ENCODE data around the gene SLC6A7. TPM values are rescaled to one million over a fixed set of nuclear protein-coding genes. Genes with fewer than 3 reads are reported as not detected.

Gene SLC6A7
- total and polyA plus RNA-seq, 2 donors from 2014 or later: not detected

DNA sequence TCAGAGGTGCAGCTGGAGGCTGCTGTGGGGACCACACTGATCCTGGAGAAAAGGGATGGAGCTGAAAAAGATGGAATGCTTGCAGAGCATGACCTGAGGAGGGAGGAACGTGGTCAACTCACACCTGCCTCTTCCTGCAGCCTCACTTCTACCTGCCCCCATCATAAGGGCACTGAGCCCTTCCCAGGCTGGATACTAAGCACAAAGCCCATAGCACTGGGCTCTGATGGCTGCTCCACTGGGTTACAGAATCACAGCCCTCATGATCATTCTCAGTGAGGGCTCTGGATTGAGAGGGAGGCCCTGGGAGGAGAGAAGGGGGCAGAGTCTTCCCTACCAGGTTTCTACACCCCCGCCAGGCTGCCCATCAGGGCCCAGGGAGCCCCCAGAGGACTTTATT lies 5.9 kb upstream of the SLC6A7 start:
- no peaks in the 10 kb centered on the region for H3K36me3 ChIP-seq (ENCODE audit: control insufficient read depth in 2 of 3, insufficient read depth in 3 of 3, low read length in 3 of 3)
- H3K27ac ChIP-seq (ENCODE audit: low read depth in 2 of 2, low read length in 2 of 2): no peak overlapping the region
- intact Hi-C loops (cut with DNase I): no loop called here
- no peaks in the 10 kb centered on the region for H3K9me3 ChIP-seq (ENCODE audit: control insufficient read depth in 2 of 3, insufficient read depth in 1 of 3, low read length in 3 of 3)
- no peak overlapping the region for H3K4me3 ChIP-seq (ENCODE audit: low read length in 3 of 3)
- H3K9ac ChIP-seq (ENCODE audit: low read length in 3 of 3): no peak overlapping the region
- DNase-seq: no peak
- no peak for FAIRE-seq
- H3K4me1 ChIP-seq (ENCODE audit: control insufficient read depth in 2 of 3, insufficient read depth in 2 of 3, low read depth in 1 of 3, low read length in 3 of 3): peaks cover 0 to 16% (median 2%) of the 10 kb centered on the region in 3 donors
- no peaks in the 10 kb centered on the region for H3K27me3 ChIP-seq (ENCODE audit: control insufficient read depth, insufficient read depth, low read length)
- TF ChIP-seq CTCF (IDR thresholded peaks at IDR 0.05; ENCODE audit: borderline replicate concordance, extremely low read depth, insufficient read depth): no peak

DNA sequence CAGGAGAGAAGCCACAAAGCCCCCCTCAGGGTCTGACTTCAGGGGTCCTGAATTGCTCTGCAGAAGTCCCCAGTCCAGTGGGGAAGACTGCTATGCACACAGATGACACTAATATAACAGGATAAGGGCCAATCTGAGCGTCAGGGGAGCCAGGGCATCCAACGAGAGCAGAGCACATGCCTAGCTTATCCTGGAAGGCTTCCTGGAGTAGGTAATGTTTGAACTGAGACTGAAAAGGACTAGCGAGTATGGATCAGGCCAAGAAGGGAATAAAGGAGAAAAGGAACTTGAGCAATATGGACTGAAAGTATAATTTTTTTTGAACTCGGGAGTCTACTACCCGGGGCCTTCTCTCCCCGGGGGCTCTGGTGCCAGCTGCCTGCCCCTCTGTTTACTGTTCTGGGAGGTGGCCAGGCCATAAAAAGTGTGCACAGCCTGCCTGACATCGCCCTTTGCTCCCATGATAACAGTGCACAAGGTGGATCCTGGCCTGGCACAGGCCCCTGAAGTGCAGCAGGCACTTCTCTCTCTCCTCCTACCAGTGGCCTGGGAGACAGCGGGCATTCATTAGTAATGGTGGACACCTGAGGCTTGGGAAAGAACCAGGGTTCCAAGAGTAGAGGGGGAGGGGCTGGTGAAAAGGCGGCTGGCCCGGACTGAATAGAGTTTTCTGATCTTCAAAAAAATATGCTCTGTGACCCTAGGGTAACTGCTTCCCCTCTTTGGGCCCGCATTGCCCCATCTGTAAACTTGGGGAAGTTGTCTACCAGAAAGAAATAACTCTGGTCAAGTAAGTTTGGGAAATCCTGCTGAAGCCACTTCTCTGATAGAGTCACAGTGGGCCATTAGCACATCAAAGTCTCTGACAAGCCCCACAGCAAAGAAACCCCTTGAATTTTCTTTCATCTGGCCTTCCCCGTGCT lies 4.6 kb upstream of the SLC6A7 start:
- FAIRE-seq: no peak
- H3K9me3 ChIP-seq (ENCODE audit: control insufficient read depth in 2 of 3, insufficient read depth in 1 of 3, low read length in 3 of 3): no peaks in the 10 kb centered on the region
- peaks cover 4% of the 10 kb centered on the region for H3K27me3 ChIP-seq (ENCODE audit: control insufficient read depth, insufficient read depth, low read length)
- H3K9ac ChIP-seq (ENCODE audit: low read length in 3 of 3): no peak overlapping the region
- H3K27ac ChIP-seq (ENCODE audit: low read depth in 2 of 2, low read length in 2 of 2): peak overlapping the region in 1 of 2 donors; percentile 27
- no peak overlapping the region for H3K4me3 ChIP-seq (ENCODE audit: low read length in 3 of 3)
- H3K36me3 ChIP-seq (ENCODE audit: control insufficient read depth in 2 of 3, insufficient read depth in 3 of 3, low read length in 3 of 3): no peaks in the 10 kb centered on the region
- no peak for TF ChIP-seq CTCF (IDR thresholded peaks at IDR 0.05; ENCODE audit: borderline replicate concordance, extremely low read depth, insufficient read depth)
- no peak for DNase-seq
- peaks cover 0 to 7% (median 6%) of the 10 kb centered on the region in 3 donors for H3K4me1 ChIP-seq (ENCODE audit: control insufficient read depth in 2 of 3, insufficient read depth in 2 of 3, low read depth in 1 of 3, low read length in 3 of 3)
- intact Hi-C loops (cut with DNase I): no loop called here

DNA sequence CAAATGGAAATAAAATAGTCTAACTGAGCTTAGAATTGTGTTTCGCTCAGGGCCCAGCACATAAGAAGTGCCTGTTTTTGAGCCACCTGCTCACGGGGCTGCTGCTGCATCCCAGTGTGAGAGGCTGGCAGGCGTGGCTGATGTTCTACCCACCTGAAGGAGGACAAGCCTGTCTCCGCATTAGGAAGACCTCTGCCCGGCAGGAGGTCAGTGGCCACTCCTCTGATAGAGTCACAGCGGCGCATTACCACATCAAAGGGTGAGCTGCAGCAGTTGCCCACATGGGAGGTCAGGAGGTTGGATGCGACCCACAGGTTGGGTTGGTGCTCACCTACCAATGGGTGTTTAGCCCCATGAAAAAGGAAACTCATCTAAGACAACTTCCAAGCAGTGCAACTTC lies 3.7 kb upstream of the SLC6A7 start:
- peaks cover 4% of the 10 kb centered on the region for H3K27me3 ChIP-seq (ENCODE audit: control insufficient read depth, insufficient read depth, low read length)
- H3K4me3 ChIP-seq (ENCODE audit: low read length in 3 of 3): no peak overlapping the region
- no peak overlapping the region for H3K27ac ChIP-seq (ENCODE audit: low read depth in 2 of 2, low read length in 2 of 2)
- DNase-seq: no peak
- no peak for TF ChIP-seq CTCF (IDR thresholded peaks at IDR 0.05; ENCODE audit: borderline replicate concordance, extremely low read depth, insufficient read depth)
- no peak for FAIRE-seq
- H3K4me1 ChIP-seq (ENCODE audit: control insufficient read depth in 2 of 3, insufficient read depth in 2 of 3, low read depth in 1 of 3, low read length in 3 of 3): peaks cover 0 to 6% (median 0%) of the 10 kb centered on the region in 3 donors
- H3K36me3 ChIP-seq (ENCODE audit: control insufficient read depth in 2 of 3, insufficient read depth in 3 of 3, low read length in 3 of 3): no peaks in the 10 kb centered on the region
- H3K9me3 ChIP-seq (ENCODE audit: control insufficient read depth in 2 of 3, insufficient read depth in 1 of 3, low read length in 3 of 3): no peaks in the 10 kb centered on the region
- H3K9ac ChIP-seq (ENCODE audit: low read length in 3 of 3): no peak overlapping the region
- intact Hi-C loops (cut with DNase I): no loop called here

Data from kidney (tissue), 14 donors.